Uterus (tissue), 2 donors: ENCODE data around the gene HS6ST3.

ENCODE experiments used
- POLR2A ChIP-seq, 2 donors: fragments of 450-650 bp; IDR thresholded peaks; one replicate each; pipeline ENCODE4 v1.6.1; 2016; ENCODE audit warnings: antibody characterized with exemption in 2 of 2, mild to moderate bottlenecking in 1 of 2, moderate library complexity in 1 of 2
- TF ChIP-seq, protein P1 (sequence below), 4 experiments: fragments of 200-600 bp in 2 of 4; fragments of 450-650 bp in 2 of 4; sonication (generic) in 2 of 4; IDR thresholded peaks; one replicate each; pipeline ENCODE4 v1.5.1; 2016 to 2019; ENCODE audit warnings: antibody characterized with exemption in 4 of 4, mild to moderate bottlenecking in 2 of 4, moderate library complexity in 1 of 4

DNA sequence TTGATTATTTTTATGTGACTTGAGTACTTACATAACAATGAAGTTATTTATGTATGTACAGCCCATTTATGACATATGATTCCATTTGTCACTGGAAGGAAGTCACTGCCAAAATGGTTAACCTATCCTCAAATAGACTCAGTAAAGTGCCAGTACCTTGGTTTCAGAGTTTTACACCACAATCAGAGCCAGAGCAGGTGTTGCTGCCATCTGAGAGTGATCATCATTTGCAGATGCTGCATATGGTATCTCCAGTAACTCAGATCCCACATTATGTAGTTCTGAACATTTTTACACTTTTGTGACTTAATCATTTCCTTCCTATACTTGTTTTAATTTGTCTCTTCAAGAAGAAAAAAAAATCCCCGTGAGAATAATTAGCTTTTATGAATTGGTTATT, 313.3 kb downstream of the HS6ST3 start:
- TF ChIP-seq, protein P1, sequence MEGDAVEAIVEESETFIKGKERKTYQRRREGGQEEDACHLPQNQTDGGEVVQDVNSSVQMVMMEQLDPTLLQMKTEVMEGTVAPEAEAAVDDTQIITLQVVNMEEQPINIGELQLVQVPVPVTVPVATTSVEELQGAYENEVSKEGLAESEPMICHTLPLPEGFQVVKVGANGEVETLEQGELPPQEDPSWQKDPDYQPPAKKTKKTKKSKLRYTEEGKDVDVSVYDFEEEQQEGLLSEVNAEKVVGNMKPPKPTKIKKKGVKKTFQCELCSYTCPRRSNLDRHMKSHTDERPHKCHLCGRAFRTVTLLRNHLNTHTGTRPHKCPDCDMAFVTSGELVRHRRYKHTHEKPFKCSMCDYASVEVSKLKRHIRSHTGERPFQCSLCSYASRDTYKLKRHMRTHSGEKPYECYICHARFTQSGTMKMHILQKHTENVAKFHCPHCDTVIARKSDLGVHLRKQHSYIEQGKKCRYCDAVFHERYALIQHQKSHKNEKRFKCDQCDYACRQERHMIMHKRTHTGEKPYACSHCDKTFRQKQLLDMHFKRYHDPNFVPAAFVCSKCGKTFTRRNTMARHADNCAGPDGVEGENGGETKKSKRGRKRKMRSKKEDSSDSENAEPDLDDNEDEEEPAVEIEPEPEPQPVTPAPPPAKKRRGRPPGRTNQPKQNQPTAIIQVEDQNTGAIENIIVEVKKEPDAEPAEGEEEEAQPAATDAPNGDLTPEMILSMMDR (IDR thresholded peaks at IDR 0.05) = no peak
- TF ChIP-seq POLR2A (IDR thresholded peaks at IDR 0.05) = no peak
